Cerebellar cortex (tissue), 1 donor: ENCODE results near the gene FZR1.
"Not testable (repeated sequence)": the region's sequence is repeated elsewhere in the genome, so short reads cannot be mapped to it uniquely, and the experiment has no call there.

ENCODE experiments used
- DNase-seq: peaks from one replicate; pipeline ENCODE4 v3.0.0-alpha.2; 2015; ENCODE audit warnings: low spot score

FZR1 gene

GRCh38 chr19:3514930-3515329 lies 8.8 kb downstream of the FZR1 start:
- no peak for DNase-seq

- no peak for DNase-seq
Measured at GRCh38 chr19:3515891-3516422, 9.8 kb downstream of the FZR1 start.

- DNase-seq, result no peak
Measured at GRCh38 chr19:3516675-3517207, 10.6 kb downstream of the FZR1 start.

- DNase-seq, result no peak
Measured at GRCh38 chr19:3517638-3518037, 11.5 kb downstream of the FZR1 start.

- DNase-seq, result no peak
Measured at GRCh38 chr19:3518255-3518654, 12.1 kb downstream of the FZR1 start.

GRCh38 chr19:3518659-3519058 lies 12.5 kb downstream of the FZR1 start:
- DNase-seq, result no peak

- DNase-seq, result no peak
Measured at GRCh38 chr19:3519126-3519525, 13.0 kb downstream of the FZR1 start.

GRCh38 chr19:3520166-3521103 lies 14.3 kb downstream of the FZR1 start:
- DNase-seq, result no peak

GRCh38 chr19:3521104-3521445 lies 15.0 kb downstream of the FZR1 start:
- DNase-seq, result no peak

GRCh38 chr19:3522421-3523360 lies 16.6 kb downstream of the FZR1 start:
- DNase-seq, result no peak

- DNase-seq, result no peak
Measured at GRCh38 chr19:3523361-3524077, 17.4 kb downstream of the FZR1 start.

GRCh38 chr19:3524078-3524842 lies 18.1 kb downstream of the FZR1 start:
- no peak for DNase-seq

GRCh38 chr19:3524904-3525451 lies 18.9 kb downstream of the FZR1 start:
- DNase-seq, result no peak

GRCh38 chr19:3526507-3527237 lies 20.6 kb downstream of the FZR1 start:
- no peak for DNase-seq

- DNase-seq, result no peak
Measured at GRCh38 chr19:3527238-3527910, 21.3 kb downstream of the FZR1 start.

- no peak for DNase-seq
Measured at GRCh38 chr19:3528080-3528479, 22.0 kb downstream of the FZR1 start.

- no peak for DNase-seq
Measured at GRCh38 chr19:3528539-3529211, 22.6 kb downstream of the FZR1 start.

GRCh38 chr19:3529299-3529698 lies 23.2 kb downstream of the FZR1 start:
- not testable (repeated sequence) for DNase-seq

GRCh38 chr19:3530389-3530788 lies 24.3 kb downstream of the FZR1 start:
- no peak for DNase-seq
